Neuron (in vitro differentiated cells): ENCODE results near the gene C1QTNF1.
"Not testable (repeated sequence)": the region's sequence is repeated elsewhere in the genome, so short reads cannot be mapped to it uniquely, and the experiment has no call there.

Source experiments
- H2AFZ ChIP-seq: one replicate; pipeline ENCODE4 v1.6.1; 2013; ENCODE audit warnings: low read depth, mild to moderate bottlenecking, inconsistent platforms, low read length, moderate library complexity
- H3K27me3 ChIP-seq: one replicate; pipeline ENCODE4 v1.6.1; 2013; ENCODE audit warnings: low read length; ENCODE audit not compliant: insufficient read depth
- H3K36me3 ChIP-seq: one replicate; pipeline ENCODE4 v1.6.1; 2013; ENCODE audit warnings: low read length; ENCODE audit not compliant: insufficient read depth
- H3K4me1 ChIP-seq: one replicate; pipeline ENCODE4 v1.6.1; 2013; ENCODE audit warnings: low read length; ENCODE audit not compliant: insufficient read depth
- H3K4me3 ChIP-seq: 2 replicates; pipeline ENCODE4 v1.5.1; 2013; ENCODE audit warnings: mild to moderate bottlenecking, low read length, moderate library complexity
- H3K9me3 ChIP-seq: one replicate; pipeline ENCODE4 v1.6.1; 2013; ENCODE audit warnings: low read length

Gene C1QTNF1

DNA sequence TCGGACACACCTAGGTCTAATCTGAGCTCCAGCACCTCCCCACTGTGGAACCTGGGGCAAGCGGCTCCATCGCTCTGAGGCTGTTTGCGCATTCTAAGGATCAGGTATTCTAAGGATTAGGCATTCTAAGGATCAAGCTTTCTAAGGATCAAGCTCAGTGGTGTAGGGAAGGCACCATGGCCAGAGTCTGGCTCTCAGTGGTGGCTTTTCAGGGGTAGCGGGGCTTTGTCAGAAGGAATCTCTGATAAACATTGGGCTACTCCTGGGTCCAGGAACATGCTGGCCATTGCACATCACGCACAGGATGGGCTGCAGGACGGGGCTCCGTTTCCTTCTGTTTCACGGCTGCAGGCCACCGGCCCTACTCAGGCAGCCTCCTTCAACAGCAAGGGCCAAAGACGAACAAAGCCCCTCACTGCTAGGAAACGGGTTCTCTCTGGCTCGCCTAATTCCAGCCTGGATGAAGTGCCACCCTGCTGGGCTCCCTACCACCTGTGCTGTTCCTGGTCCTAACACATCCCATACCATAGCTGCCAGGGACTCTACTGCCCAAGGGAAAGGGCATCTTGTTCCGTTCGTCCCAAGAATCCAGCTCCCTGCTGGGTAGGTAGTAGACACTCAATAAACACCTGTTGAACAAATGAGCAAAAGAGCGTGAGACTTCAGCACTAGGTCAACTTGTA lies 5.5 kb downstream of the C1QTNF1 start:
- H3K9me3 ChIP-seq, result peaks cover 2% of the 10 kb centered on the region
- H2AFZ ChIP-seq, result no peak overlapping the region
- no peak overlapping the region for H3K4me3 ChIP-seq
- H3K27me3 ChIP-seq, result peaks cover 64% of the 10 kb centered on the region
- H3K36me3 ChIP-seq, result no peaks in the 10 kb centered on the region
- peaks cover 4% of the 10 kb centered on the region for H3K4me1 ChIP-seq

GRCh38 chr17:79030636-79031035 lies 6.7 kb downstream of the C1QTNF1 start:
- not testable (repeated sequence) for H3K36me3 ChIP-seq, H3K4me1 ChIP-seq, H3K4me3 ChIP-seq, H2AFZ ChIP-seq, H3K9me3 ChIP-seq
- peaks cover 61% of the 10 kb centered on the region for H3K27me3 ChIP-seq

DNA sequence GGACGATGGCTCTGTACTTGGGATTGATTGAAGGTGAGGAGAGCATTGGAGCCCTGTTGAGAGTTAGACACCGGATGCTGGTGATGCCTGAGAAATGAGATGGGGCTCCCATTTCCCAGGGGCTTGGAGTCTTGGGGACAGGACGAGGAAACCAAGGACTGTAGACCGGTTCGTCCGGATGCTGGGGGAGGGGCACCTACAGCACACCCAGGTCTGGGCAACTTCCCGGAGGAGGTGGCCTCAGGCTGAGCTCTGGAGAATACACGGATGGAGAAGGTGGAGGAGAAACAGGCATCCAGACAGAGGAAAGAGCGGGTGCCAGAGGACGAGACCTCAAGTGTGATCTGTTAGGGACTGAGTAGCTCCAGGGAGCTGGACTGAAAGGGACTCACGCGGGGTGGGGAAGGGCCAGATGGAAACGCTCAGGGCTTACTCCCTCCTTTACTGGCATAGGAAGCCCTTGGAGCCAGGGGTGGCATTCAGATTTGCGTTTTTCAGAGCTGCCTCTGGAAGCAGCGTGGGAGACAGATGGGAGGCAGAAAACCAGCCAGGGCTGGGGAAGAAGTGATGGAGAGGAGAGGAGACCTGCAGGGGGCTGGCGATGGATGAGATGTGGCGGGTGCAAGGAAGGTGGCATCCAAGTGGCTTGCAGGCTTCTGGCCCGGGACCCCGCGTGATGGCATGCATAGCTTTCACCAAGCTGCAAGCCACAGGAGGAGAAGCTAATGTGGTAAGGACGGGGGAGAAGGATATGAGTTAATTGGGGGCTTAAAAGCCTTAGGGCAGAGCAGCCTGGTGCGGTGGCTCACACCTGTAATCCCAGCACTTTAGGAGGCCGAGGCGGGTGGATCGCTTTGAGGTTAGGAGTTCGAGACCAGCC lies 8.3 kb downstream of the C1QTNF1 start:
- H3K27me3 ChIP-seq, result peaks cover 53% of the 10 kb centered on the region
- no peaks in the 10 kb centered on the region for H3K9me3 ChIP-seq
- no peaks in the 10 kb centered on the region for H3K4me1 ChIP-seq
- H3K4me3 ChIP-seq, result no peak overlapping the region
- H2AFZ ChIP-seq, result no peak overlapping the region
- no peaks in the 10 kb centered on the region for H3K36me3 ChIP-seq

DNA sequence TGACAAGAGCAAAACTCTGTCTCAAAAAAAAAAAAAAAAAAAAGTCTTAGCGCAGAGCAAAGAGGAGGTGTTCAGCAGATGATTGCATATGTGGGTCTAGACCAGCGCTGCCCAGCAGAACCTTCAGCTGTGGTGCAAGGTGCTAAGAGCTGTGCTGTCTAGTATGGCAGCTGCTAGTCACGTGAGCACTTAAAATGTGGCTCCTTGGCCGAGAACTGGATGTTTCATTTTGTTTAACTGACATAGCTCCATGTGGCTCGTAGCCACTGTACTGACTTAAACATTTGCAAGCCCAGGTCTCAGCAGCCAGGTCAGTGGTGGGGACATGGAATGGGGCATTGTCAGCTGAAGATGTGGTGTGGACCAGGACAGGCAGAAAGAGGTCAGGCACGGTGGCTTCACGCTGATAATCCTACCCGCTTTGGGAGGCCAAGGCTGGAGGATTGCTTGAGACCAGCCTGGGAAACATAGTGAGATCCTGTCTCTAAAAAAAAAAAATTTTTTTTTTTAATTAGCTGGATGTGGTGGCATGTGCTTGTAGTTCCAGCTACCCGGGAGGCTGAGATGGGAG lies 9.2 kb downstream of the C1QTNF1 start:
- H3K27me3 ChIP-seq, result peaks cover 47% of the 10 kb centered on the region
- no peaks in the 10 kb centered on the region for H3K9me3 ChIP-seq
- no peaks in the 10 kb centered on the region for H3K4me1 ChIP-seq
- no peak overlapping the region for H3K4me3 ChIP-seq
- no peaks in the 10 kb centered on the region for H3K36me3 ChIP-seq
- H2AFZ ChIP-seq, result no peak overlapping the region

DNA sequence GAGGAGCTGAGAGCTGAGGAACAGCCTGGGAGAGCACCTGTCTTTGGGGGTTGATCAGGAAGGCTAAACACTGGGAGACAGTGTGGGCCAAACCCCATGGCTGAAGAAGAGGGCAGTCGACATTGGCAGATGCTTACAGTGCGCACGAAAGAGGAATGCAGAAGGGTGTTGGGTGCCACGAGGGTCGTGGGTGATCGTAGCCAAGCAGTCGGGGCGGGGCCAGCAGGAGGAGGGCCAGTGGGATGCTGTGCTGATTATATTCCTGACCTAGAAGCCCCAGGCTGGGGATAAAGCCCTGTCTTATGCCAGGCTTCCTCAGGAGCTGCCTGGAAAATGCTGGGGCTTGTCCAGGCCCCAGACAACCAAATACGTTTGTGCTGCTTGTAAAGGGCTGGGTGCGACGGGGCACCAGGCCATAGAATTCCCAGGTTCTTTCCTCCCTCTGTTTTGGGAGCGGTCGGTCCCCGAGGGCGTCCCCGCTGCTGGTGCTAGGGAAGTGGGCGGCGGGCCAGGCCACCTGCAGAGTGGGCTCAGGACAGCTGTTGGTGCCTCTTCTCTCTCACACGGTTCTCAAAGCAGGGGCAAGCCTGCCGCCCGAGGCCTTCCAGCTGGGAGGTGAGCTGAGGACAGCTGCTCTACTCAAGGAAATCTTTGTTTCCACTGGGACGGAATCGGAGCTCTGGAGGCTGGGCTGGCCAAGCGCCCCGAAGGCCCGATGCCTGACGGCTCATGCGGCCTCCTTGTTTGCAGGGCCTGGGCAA lies 10.0 kb downstream of the C1QTNF1 start:
- peaks cover 45% of the 10 kb centered on the region for H3K27me3 ChIP-seq
- H2AFZ ChIP-seq, result no peak overlapping the region
- no peaks in the 10 kb centered on the region for H3K4me1 ChIP-seq
- H3K4me3 ChIP-seq, result no peak overlapping the region
- no peaks in the 10 kb centered on the region for H3K9me3 ChIP-seq
- H3K36me3 ChIP-seq, result no peaks in the 10 kb centered on the region

- no peaks in the 10 kb centered on the region for H3K36me3 ChIP-seq
- no peak overlapping the region for H3K4me3 ChIP-seq
- peaks cover 36% of the 10 kb centered on the region for H3K27me3 ChIP-seq
- no peak overlapping the region for H2AFZ ChIP-seq
- no peaks in the 10 kb centered on the region for H3K4me1 ChIP-seq
- no peaks in the 10 kb centered on the region for H3K9me3 ChIP-seq
Observed at GRCh38 chr17:79034931-79035485, 11.0 kb downstream of the C1QTNF1 start.

DNA sequence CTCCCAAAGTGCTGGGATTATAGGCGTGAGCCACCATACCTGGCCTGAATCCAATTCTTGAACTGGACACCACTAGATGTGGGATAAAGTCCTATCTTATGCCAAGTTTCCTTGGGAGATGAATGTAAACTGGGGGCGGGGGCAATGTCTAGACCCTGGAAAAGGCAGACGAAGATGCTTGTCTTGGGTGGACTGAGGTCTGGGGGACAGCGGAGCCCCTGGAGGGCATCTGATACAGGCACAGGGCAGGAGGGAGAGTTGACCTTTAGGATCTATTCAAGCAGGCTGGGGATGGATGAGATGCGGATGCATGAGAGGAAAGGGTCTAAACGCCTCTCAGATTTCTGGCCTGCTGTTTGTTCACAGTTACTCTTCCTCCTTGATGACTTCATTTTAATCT lies 11.7 kb downstream of the C1QTNF1 start:
- H3K4me3 ChIP-seq, result no peak overlapping the region
- H2AFZ ChIP-seq, result no peak overlapping the region
- no peaks in the 10 kb centered on the region for H3K9me3 ChIP-seq
- H3K4me1 ChIP-seq, result no peaks in the 10 kb centered on the region
- peaks cover 36% of the 10 kb centered on the region for H3K27me3 ChIP-seq
- no peaks in the 10 kb centered on the region for H3K36me3 ChIP-seq

DNA sequence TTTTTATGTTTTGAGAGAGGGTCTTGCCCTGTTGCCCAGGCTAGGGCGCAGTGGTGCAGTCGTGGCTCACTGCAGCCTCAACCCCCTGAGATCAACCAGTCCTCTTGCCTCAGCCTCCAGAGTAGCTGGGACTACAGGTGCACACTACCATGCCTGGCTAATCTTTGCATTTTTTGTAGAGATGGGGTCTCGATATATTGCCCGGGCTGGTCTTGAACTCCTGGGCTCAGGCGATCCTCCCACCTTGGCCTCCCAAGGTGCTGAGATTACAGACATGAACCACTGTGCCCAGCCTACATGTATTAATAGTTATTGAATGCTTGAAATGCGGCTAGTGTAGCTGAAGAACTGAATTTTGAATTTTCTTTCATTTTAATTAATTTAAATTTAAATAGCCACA lies 12.2 kb downstream of the C1QTNF1 start:
- no peak overlapping the region for H3K4me3 ChIP-seq
- peaks cover 36% of the 10 kb centered on the region for H3K27me3 ChIP-seq
- no peaks in the 10 kb centered on the region for H3K4me1 ChIP-seq

DNA sequence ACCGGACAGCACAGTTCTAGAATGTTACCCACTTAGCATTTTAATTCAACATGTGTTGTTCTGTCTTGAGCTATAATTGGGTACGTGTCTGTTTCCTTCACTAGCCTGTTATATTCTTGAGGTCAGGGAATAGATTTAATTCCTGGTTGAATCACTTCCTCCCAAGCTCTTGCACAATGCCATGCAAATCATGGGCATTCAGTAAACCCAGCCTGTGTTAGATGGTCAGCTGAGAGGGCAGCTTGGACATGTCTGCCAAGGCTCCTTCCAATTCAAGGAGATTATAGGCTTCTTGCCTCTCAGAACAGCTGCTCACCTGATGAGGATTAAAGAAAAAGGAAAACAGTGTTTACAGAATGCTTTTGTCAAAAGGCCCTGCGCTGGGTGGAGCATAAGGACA lies 12.6 kb downstream of the C1QTNF1 start:
- no peaks in the 10 kb centered on the region for H3K9me3 ChIP-seq
- H2AFZ ChIP-seq, result no peak overlapping the region
- H3K4me1 ChIP-seq, result no peaks in the 10 kb centered on the region
- peaks cover 36% of the 10 kb centered on the region for H3K27me3 ChIP-seq
- no peaks in the 10 kb centered on the region for H3K36me3 ChIP-seq
- H3K4me3 ChIP-seq, result no peak overlapping the region

More for the DNA sequence above, 12.2 kb downstream of the C1QTNF1 start:
- Histone ChIP-seq H3K9me3 (no peaks in the 10 kb centered on the region), H3K36me3 (no peaks in the 10 kb centered on the region), H2AFZ (no peak overlapping the region)

GRCh38 chr17:79038545-79039135 lies 14.7 kb downstream of the C1QTNF1 start:
- Histone ChIP-seq H3K27me3 (peaks cover 27% of the 10 kb centered on the region), H2AFZ (no peak overlapping the region)

DNA sequence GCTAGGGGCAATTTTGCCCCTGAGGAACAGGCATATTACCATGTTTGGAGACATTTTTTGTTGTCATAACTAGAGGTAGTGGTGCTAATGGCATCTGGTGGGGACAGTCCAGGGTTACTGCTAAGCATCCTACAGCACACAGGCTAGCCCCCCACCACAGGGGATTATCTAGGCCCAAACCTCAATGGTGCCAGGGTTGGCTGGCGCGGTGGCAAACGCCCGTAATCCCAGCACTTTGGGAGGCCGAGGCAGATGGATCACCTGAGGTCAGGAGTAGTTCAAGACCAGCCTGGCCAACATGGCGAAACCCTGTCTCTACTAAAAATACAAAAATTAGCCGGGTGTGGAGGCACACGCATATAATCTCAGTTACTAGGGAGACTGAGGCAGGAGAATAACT lies 15.2 kb downstream of the C1QTNF1 start:
- peaks cover 23% of the 10 kb centered on the region for H3K27me3 ChIP-seq
- no peak overlapping the region for H3K4me3 ChIP-seq
- no peak overlapping the region for H2AFZ ChIP-seq
- no peaks in the 10 kb centered on the region for H3K36me3 ChIP-seq
- no peaks in the 10 kb centered on the region for H3K9me3 ChIP-seq
- no peaks in the 10 kb centered on the region for H3K4me1 ChIP-seq

More at GRCh38 chr17:79038545-79039135, 14.7 kb downstream of the C1QTNF1 start:
- Histone ChIP-seq H3K4me3 (no peak overlapping the region), H3K36me3 (no peaks in the 10 kb centered on the region), H3K4me1 (no peaks in the 10 kb centered on the region), H3K9me3 (no peaks in the 10 kb centered on the region)

DNA sequence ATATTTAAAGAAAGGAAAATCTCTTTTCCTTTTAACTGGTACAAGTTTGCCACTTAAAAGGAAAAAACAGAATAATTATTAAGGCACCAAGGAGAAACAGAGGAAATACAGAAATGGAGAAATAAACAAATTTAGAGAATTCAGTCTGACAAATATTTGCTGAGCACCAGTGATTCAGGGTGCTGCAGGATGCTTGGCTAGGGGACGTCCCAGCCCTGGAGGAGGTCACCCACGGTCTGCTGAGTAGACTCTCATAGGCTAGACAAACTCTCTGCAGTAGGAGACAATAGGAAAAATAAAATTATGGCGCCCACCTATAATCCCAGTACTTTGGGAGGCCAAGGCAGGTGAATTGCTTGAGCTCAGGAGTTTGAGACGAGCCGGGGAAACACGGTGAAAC lies 15.9 kb downstream of the C1QTNF1 start:
- Histone ChIP-seq H3K36me3 (no peaks in the 10 kb centered on the region), H3K4me1 (no peaks in the 10 kb centered on the region), H2AFZ (no peak overlapping the region), H3K9me3 (no peaks in the 10 kb centered on the region), H3K27me3 (peaks cover 16% of the 10 kb centered on the region), H3K4me3 (no peak overlapping the region)
